Measurements from ENCODE around the gene KLHL10. TPM values are rescaled to one million over a fixed set of nuclear protein-coding genes. Genes with fewer than 3 reads are reported as not detected.
"Not testable (repeated sequence)": the region's sequence is repeated elsewhere in the genome, so short reads cannot be mapped to it uniquely, and the experiment has no call there.

Gene KLHL10
- polyA plus RNA-seq, 1 donor: 0.06 TPM

- Histone ChIP-seq H3K4me1 (ENCODE audit: control insufficient read depth, insufficient read depth, low read length) (peaks cover 22% of the 10 kb centered on the region), H3K27me3 (ENCODE audit: control insufficient read depth, insufficient read depth, low read length) (no peaks in the 10 kb centered on the region), H3K9me3 (ENCODE audit: control insufficient read depth, low read depth, low read length) (peaks cover 5% of the 10 kb centered on the region), H3K27ac (ENCODE audit: low read length) (no peak overlapping the region), H3K4me3 (ENCODE audit: low read length) (no peak overlapping the region), H3K36me3 (ENCODE audit: control insufficient read depth, insufficient read depth, low read length) (peaks cover 10% of the 10 kb centered on the region)
- DNase-seq: no peak
- no CpG with 5 or more reads among the region's 1 CpG for WGBS (ENCODE audit: insufficient coverage, low lambda C conversion rate)
Observed at GRCh38 chr17:41814195-41814594, 23.4 kb upstream of the KLHL10 start.

GRCh38 chr17:41816637-41817320, 20.8 kb upstream of the KLHL10 start:
- peaks cover 15% of the 10 kb centered on the region for H3K36me3 ChIP-seq (ENCODE audit: control insufficient read depth, insufficient read depth, low read length)
- no peak for DNase-seq
- H3K4me1 ChIP-seq (ENCODE audit: control insufficient read depth, insufficient read depth, low read length): peaks cover 12% of the 10 kb centered on the region
- H3K4me3 ChIP-seq (ENCODE audit: low read length): no peak overlapping the region
- no peaks in the 10 kb centered on the region for H3K9me3 ChIP-seq (ENCODE audit: control insufficient read depth, low read depth, low read length)
- no peak overlapping the region for H3K27ac ChIP-seq (ENCODE audit: low read length)
- H3K27me3 ChIP-seq (ENCODE audit: control insufficient read depth, insufficient read depth, low read length): no peaks in the 10 kb centered on the region
- no CpG with 5 or more reads among the region's 23 CpGs for WGBS (ENCODE audit: insufficient coverage, low lambda C conversion rate)

GRCh38 chr17:41818024-41818423, 19.6 kb upstream of the KLHL10 start:
- no peak for DNase-seq
- no CpG with 5 or more reads among the region's 20 CpGs for WGBS (ENCODE audit: insufficient coverage, low lambda C conversion rate)

GRCh38 chr17:41821776-41822175, 15.8 kb upstream of the KLHL10 start:
- H3K36me3 ChIP-seq (ENCODE audit: control insufficient read depth, insufficient read depth, low read length): peaks cover 29% of the 10 kb centered on the region
- no CpG with 5 or more reads among the region's 14 CpGs for WGBS (ENCODE audit: insufficient coverage, low lambda C conversion rate)
- no peaks in the 10 kb centered on the region for H3K27me3 ChIP-seq (ENCODE audit: control insufficient read depth, insufficient read depth, low read length)
- no peak for DNase-seq
- no peaks in the 10 kb centered on the region for H3K9me3 ChIP-seq (ENCODE audit: control insufficient read depth, low read depth, low read length)
- no peaks in the 10 kb centered on the region for H3K4me1 ChIP-seq (ENCODE audit: control insufficient read depth, insufficient read depth, low read length)
- H3K27ac ChIP-seq (ENCODE audit: low read length): no peak overlapping the region
- H3K4me3 ChIP-seq (ENCODE audit: low read length): no peak overlapping the region

More at GRCh38 chr17:41818024-41818423, 19.6 kb upstream of the KLHL10 start:
- no peak overlapping the region for H3K4me3 ChIP-seq (ENCODE audit: low read length)
- H3K9me3 ChIP-seq (ENCODE audit: control insufficient read depth, low read depth, low read length): no peaks in the 10 kb centered on the region
- no peak overlapping the region for H3K27ac ChIP-seq (ENCODE audit: low read length)
- H3K36me3 ChIP-seq (ENCODE audit: control insufficient read depth, insufficient read depth, low read length): peaks cover 15% of the 10 kb centered on the region
- H3K27me3 ChIP-seq (ENCODE audit: control insufficient read depth, insufficient read depth, low read length): no peaks in the 10 kb centered on the region
- H3K4me1 ChIP-seq (ENCODE audit: control insufficient read depth, insufficient read depth, low read length): peaks cover 5% of the 10 kb centered on the region

GRCh38 chr17:41822216-41823140, 15.1 kb upstream of the KLHL10 start:
- Histone ChIP-seq H3K27me3 (ENCODE audit: control insufficient read depth, insufficient read depth, low read length) (no peaks in the 10 kb centered on the region), H3K27ac (ENCODE audit: low read length) (no peak overlapping the region), H3K4me1 (ENCODE audit: control insufficient read depth, insufficient read depth, low read length) (no peaks in the 10 kb centered on the region), H3K36me3 (ENCODE audit: control insufficient read depth, insufficient read depth, low read length) (peaks cover 28% of the 10 kb centered on the region), H3K9me3 (ENCODE audit: control insufficient read depth, low read depth, low read length) (no peaks in the 10 kb centered on the region), H3K4me3 (ENCODE audit: low read length) (no peak overlapping the region)
- no peak for DNase-seq
- 100% methylated on average over 1 of the region's 12 CpGs for WGBS (ENCODE audit: insufficient coverage, low lambda C conversion rate)

- Histone ChIP-seq H3K9me3 (ENCODE audit: control insufficient read depth, low read depth, low read length) (no peaks in the 10 kb centered on the region), H3K27ac (ENCODE audit: low read length) (no peak overlapping the region), H3K27me3 (ENCODE audit: control insufficient read depth, insufficient read depth, low read length) (no peaks in the 10 kb centered on the region), H3K36me3 (ENCODE audit: control insufficient read depth, insufficient read depth, low read length) (peaks cover 25% of the 10 kb centered on the region), H3K4me1 (ENCODE audit: control insufficient read depth, insufficient read depth, low read length) (no peaks in the 10 kb centered on the region), H3K4me3 (ENCODE audit: low read length) (no peak overlapping the region)
- DNase-seq: no peak
- WGBS (ENCODE audit: insufficient coverage, low lambda C conversion rate): no CpG with 5 or more reads among the region's 1 CpG
Observed at GRCh38 chr17:41823141-41823524, 14.5 kb upstream of the KLHL10 start.

- no peaks in the 10 kb centered on the region for H3K27me3 ChIP-seq (ENCODE audit: control insufficient read depth, insufficient read depth, low read length)
Observed at GRCh38 chr17:41823580-41823979, 14.0 kb upstream of the KLHL10 start.

GRCh38 chr17:41824086-41824485, 13.5 kb upstream of the KLHL10 start:
- H3K4me3 ChIP-seq (ENCODE audit: low read length): no peak overlapping the region
- no peak overlapping the region for H3K27ac ChIP-seq (ENCODE audit: low read length)
- H3K9me3 ChIP-seq (ENCODE audit: control insufficient read depth, low read depth, low read length): no peaks in the 10 kb centered on the region
- H3K4me1 ChIP-seq (ENCODE audit: control insufficient read depth, insufficient read depth, low read length): no peaks in the 10 kb centered on the region
- peaks cover 23% of the 10 kb centered on the region for H3K36me3 ChIP-seq (ENCODE audit: control insufficient read depth, insufficient read depth, low read length)
- DNase-seq: no peak
- 80% methylated on average over 1 of the region's 7 CpGs for WGBS (ENCODE audit: insufficient coverage, low lambda C conversion rate)
- no peaks in the 10 kb centered on the region for H3K27me3 ChIP-seq (ENCODE audit: control insufficient read depth, insufficient read depth, low read length)

More at GRCh38 chr17:41823580-41823979, 14.0 kb upstream of the KLHL10 start:
- H3K36me3 ChIP-seq (ENCODE audit: control insufficient read depth, insufficient read depth, low read length): peaks cover 23% of the 10 kb centered on the region
- no peak for DNase-seq
- no peak overlapping the region for H3K4me3 ChIP-seq (ENCODE audit: low read length)
- WGBS (ENCODE audit: insufficient coverage, low lambda C conversion rate): no CpG with 5 or more reads among the region's 7 CpGs
- H3K4me1 ChIP-seq (ENCODE audit: control insufficient read depth, insufficient read depth, low read length): no peaks in the 10 kb centered on the region
- H3K9me3 ChIP-seq (ENCODE audit: control insufficient read depth, low read depth, low read length): no peaks in the 10 kb centered on the region
- H3K27ac ChIP-seq (ENCODE audit: low read length): no peak overlapping the region

- no peak for DNase-seq
- H3K36me3 ChIP-seq (ENCODE audit: control insufficient read depth, insufficient read depth, low read length): peaks cover 23% of the 10 kb centered on the region
Observed at GRCh38 chr17:41825175-41825845, 12.3 kb upstream of the KLHL10 start.

GRCh38 chr17:41829961-41830360, 7.7 kb upstream of the KLHL10 start:
- H3K27me3 ChIP-seq (ENCODE audit: control insufficient read depth, insufficient read depth, low read length); H3K4me1 ChIP-seq (ENCODE audit: control insufficient read depth, insufficient read depth, low read length); H3K27ac ChIP-seq (ENCODE audit: low read length); H3K9me3 ChIP-seq (ENCODE audit: control insufficient read depth, low read depth, low read length); H3K4me3 ChIP-seq (ENCODE audit: low read length); DNase-seq: not testable (repeated sequence)
- peaks cover 32% of the 10 kb centered on the region for H3K36me3 ChIP-seq (ENCODE audit: control insufficient read depth, insufficient read depth, low read length)
- WGBS (ENCODE audit: insufficient coverage, low lambda C conversion rate): no CpG with 5 or more reads among the region's 10 CpGs

More at GRCh38 chr17:41825175-41825845, 12.3 kb upstream of the KLHL10 start:
- H3K27ac ChIP-seq (ENCODE audit: low read length): no peak overlapping the region
- WGBS (ENCODE audit: insufficient coverage, low lambda C conversion rate): no CpG with 5 or more reads among the region's 19 CpGs
- H3K27me3 ChIP-seq (ENCODE audit: control insufficient read depth, insufficient read depth, low read length): no peaks in the 10 kb centered on the region
- no peaks in the 10 kb centered on the region for H3K4me1 ChIP-seq (ENCODE audit: control insufficient read depth, insufficient read depth, low read length)
- H3K9me3 ChIP-seq (ENCODE audit: control insufficient read depth, low read depth, low read length): no peaks in the 10 kb centered on the region
- H3K4me3 ChIP-seq (ENCODE audit: low read length): no peak overlapping the region

Measured in large intestine (tissue), 3 donors.